NCI-H1417 treated with DMSO at 0.1 percent for 48 hours (cell line): ENCODE results near the gene PNCK.

ENCODE experiments used
- DNase-seq: peaks from one replicate; lab custom pipeline; 2025; lab: John Stamatoyannopoulos, UW

The PNCK gene

GRCh38 chrX:153641627-153642026, 32.0 kb downstream of the PNCK start:
- no peak for DNase-seq

- DNase-seq: no peak
Observed at GRCh38 chrX:153640736-153641575, 32.7 kb downstream of the PNCK start.

GRCh38 chrX:153640045-153640686, 33.4 kb downstream of the PNCK start:
- DNase-seq: no peak

- no peak for DNase-seq
Observed at GRCh38 chrX:153639177-153640044, 34.2 kb downstream of the PNCK start.

GRCh38 chrX:153638436-153639176, 35.0 kb downstream of the PNCK start:
- DNase-seq: no peak

GRCh38 chrX:153638041-153638371, 35.6 kb downstream of the PNCK start:
- no peak for DNase-seq

- DNase-seq: no peak
Observed at GRCh38 chrX:153637121-153638040, 36.2 kb downstream of the PNCK start.

- DNase-seq: no peak
Observed at GRCh38 chrX:153636716-153637115, 36.9 kb downstream of the PNCK start.

- no peak for DNase-seq
Observed at GRCh38 chrX:153635788-153636668, 37.6 kb downstream of the PNCK start.

GRCh38 chrX:153635388-153635787, 38.2 kb downstream of the PNCK start:
- no peak for DNase-seq

- DNase-seq: no peak
Observed at GRCh38 chrX:153634832-153635231, 38.8 kb downstream of the PNCK start.

GRCh38 chrX:153634236-153634635, 39.4 kb downstream of the PNCK start:
- DNase-seq: no peak

GRCh38 chrX:153633607-153634180, 39.9 kb downstream of the PNCK start:
- DNase-seq: no peak

GRCh38 chrX:153633048-153633447, 40.6 kb downstream of the PNCK start:
- no peak for DNase-seq

GRCh38 chrX:153632595-153632946, 41.0 kb downstream of the PNCK start:
- no peak for DNase-seq

- no peak for DNase-seq
Observed at GRCh38 chrX:153631907-153632594, 41.6 kb downstream of the PNCK start.

GRCh38 chrX:153631346-153631745, 42.3 kb downstream of the PNCK start:
- no peak for DNase-seq

- DNase-seq: no peak
Observed at GRCh38 chrX:153628665-153629064, 44.9 kb downstream of the PNCK start.

GRCh38 chrX:153628129-153628528, 45.5 kb downstream of the PNCK start:
- no peak for DNase-seq
